HepG2 (cell line): ENCODE data around the gene ELAVL4. TPM values are rescaled to one million over a fixed set of nuclear protein-coding genes. Genes with fewer than 3 reads are reported as not detected.

Source experiments
- ATAC-seq: fragments of 200-7000 bp; cut with Tn5 transposase; 3 replicates; pipeline ENCODE4 v1.9.1; 2020; ENCODE audit warnings: mild to moderate bottlenecking, moderate library complexity
- BruUV-seq: library from RNA; stranded (reverse); fragments of 400-500 nt; replicated peaks from 2 replicates; lab custom pipeline; 2021; lab: Mats Ljungman, UMichigan
- CTCF ChIA-PET: fragments of 300-600 bp; formaldehyde crosslinking; extraction: SDS; loops from one replicate; lab custom pipeline; 2021; ENCODE audit warnings: low total read pairs, inconsistent platforms, low intra/inter-chr PET ratio; lab: Yijun Ruan, JAX
- POLR2A ChIA-PET: fragments of 350-600 bp; sonication (Branson Sonifier 250); formaldehyde crosslinking; loops from one replicate; lab custom pipeline; 2020; ENCODE audit warnings: antibody characterized with exemption, inconsistent platforms; lab: Yijun Ruan, JAX
- DNase-seq: peaks from one replicate; pipeline ENCODE4 v3.0.0-alpha.2; 2015; ENCODE audit warnings: low spot score
- FAIRE-seq: peaks from 3 replicates; lab custom pipeline; 2011; peaks lifted over from hg19 to GRCh38; lab: Jason Lieb, UNC
- H2AFZ ChIP-seq: one replicate; pipeline ENCODE4 v1.6.1; 2011; ENCODE audit warnings: low read length, inconsistent platforms
- H3K27ac ChIP-seq: fragments of 300-600 bp; 3 replicates; pipeline ENCODE4 v1.8.0; 2011; ENCODE audit warnings: mixed run types, mild to moderate bottlenecking, mixed read lengths, low read length, inconsistent platforms; ENCODE audit not compliant: insufficient read depth; ENCODE audit errors: extremely low read length
- H3K27me3 ChIP-seq, 2 experiments: fragments of 200-600 bp in 1 of 2; 2 replicates in 1 of 2; 3 replicates in 1 of 2; pipeline versions ENCODE4 v1.6.0 to v1.8.0; 2011; ENCODE audit warnings: low read length in 2 of 2, mild to moderate bottlenecking in 2 of 2, moderate library complexity in 2 of 2, inconsistent platforms in 1 of 2; ENCODE audit not compliant: insufficient read depth in 2 of 2, control insufficient read depth in 1 of 2
- H3K36me3 ChIP-seq, 2 experiments: fragments of 200-600 bp in 1 of 2; replicated peaks in 1 of 2; 2 replicates in 1 of 2; 3 replicates in 1 of 2; pipeline versions ENCODE4 v1.5.1 to v1.8.0; 2011; ENCODE audit warnings: low read length in 2 of 2, inconsistent platforms in 1 of 2; ENCODE audit not compliant: insufficient read depth in 2 of 2, control insufficient read depth in 1 of 2
- H3K4me1 ChIP-seq: 2 replicates; pipeline ENCODE4 v1.5.1; 2012; ENCODE audit warnings: low read length, inconsistent platforms; ENCODE audit not compliant: insufficient read depth
- H3K4me2 ChIP-seq: 2 replicates; pipeline ENCODE4 v1.6.0; 2011; ENCODE audit warnings: low read depth, low read length, inconsistent platforms
- H3K4me3 ChIP-seq, 3 experiments: fragments of 200-600 bp in 1 of 3; sonication (generic), shearing (Covaris generic) in 1 of 3; replicated peaks in 1 of 3; 2 replicates each; pipeline ENCODE4 v1.5.1; 2011 to 2016; ENCODE audit warnings: low read length in 3 of 3, inconsistent platforms in 2 of 3, low read depth in 2 of 3, mild to moderate bottlenecking in 2 of 3, control low read depth in 1 of 3, mixed read lengths in 1 of 3; ENCODE audit not compliant: insufficient read depth in 1 of 3
- H3K79me2 ChIP-seq: one replicate; pipeline ENCODE4 v1.6.1; 2011; ENCODE audit warnings: low read length, inconsistent platforms; ENCODE audit not compliant: insufficient read depth
- H3K9ac ChIP-seq: 2 replicates; pipeline ENCODE4 v1.6.0; 2011; ENCODE audit warnings: mild to moderate bottlenecking, low read depth, low read length, inconsistent platforms; ENCODE audit not compliant: insufficient read depth
- H3K9me3 ChIP-seq: 2 replicates; pipeline ENCODE4 v1.5.1; 2012; ENCODE audit warnings: mild to moderate bottlenecking, low read length
- H4K20me1 ChIP-seq: 2 replicates; pipeline ENCODE4 v1.6.0; 2011; ENCODE audit warnings: inconsistent platforms, mild to moderate bottlenecking, low read length, moderate library complexity; ENCODE audit not compliant: insufficient read depth
- ADNP ChIP-seq: sonication (generic); formaldehyde crosslinking; IDR thresholded peaks from 2 replicates; pipeline ENCODE4 v1.4.0; 2020; ENCODE audit warnings: missing genetic modification reagents
- FIP1L1 ChIP-seq: fragments of 200-400 bp; formaldehyde crosslinking; IDR thresholded peaks from 2 replicates; pipeline ENCODE4 v1.6.1; 2018; ENCODE audit warnings: low read depth, mild to moderate bottlenecking, low read length, moderate library complexity, borderline replicate concordance; ENCODE audit not compliant: insufficient read depth
- HMGXB4 ChIP-seq, 2 experiments: sonication (generic) in 1 of 2; formaldehyde crosslinking in 1 of 2; IDR thresholded peaks; 2 replicates each; pipeline versions ENCODE4 v1.4.0 to v1.6.1; 2018 to 2020; ENCODE audit warnings: missing genetic modification reagents in 2 of 2, borderline replicate concordance in 1 of 2, low read depth in 1 of 2, mild to moderate bottlenecking in 1 of 2, missing biosample characterization in 1 of 2
- PATZ1 ChIP-seq: sonication (generic); formaldehyde crosslinking; IDR thresholded peaks from 2 replicates; pipeline ENCODE4 v1.4.0; 2020; ENCODE audit warnings: missing genetic modification reagents
- PTBP1 ChIP-seq: fragments of 200-400 bp; formaldehyde crosslinking; IDR thresholded peaks from 2 replicates; pipeline ENCODE4 v1.6.1; 2018; ENCODE audit warnings: low read length, low read depth; ENCODE audit not compliant: poor library complexity, severe bottlenecking
- SIX1 ChIP-seq: sonication (generic); formaldehyde crosslinking; IDR thresholded peaks from 2 replicates; pipeline ENCODE4 v1.4.0; 2020; ENCODE audit warnings: missing genetic modification reagents, borderline replicate concordance
- SRSF4 ChIP-seq: fragments of 200-400 bp; formaldehyde crosslinking; IDR thresholded peaks from one replicate; pipeline ENCODE4 v1.6.1; 2018; ENCODE audit warnings: mild to moderate bottlenecking, low read depth, low read length, moderate library complexity; ENCODE audit not compliant: poor library complexity, severe bottlenecking
- TFAP4 ChIP-seq: sonication (generic); IDR thresholded peaks from 2 replicates; pipeline ENCODE4 v1.6.1; 2016; ENCODE audit warnings: low read depth, borderline replicate concordance
- UBTF ChIP-seq: sonication (generic); formaldehyde crosslinking; IDR thresholded peaks from 2 replicates; pipeline ENCODE4 v1.4.0; 2020; ENCODE audit warnings: mild to moderate bottlenecking, missing genetic modification reagents
- ZNF362 ChIP-seq: sonication (generic); formaldehyde crosslinking; IDR thresholded peaks from 2 replicates; pipeline ENCODE4 v1.4.0; 2020; ENCODE audit warnings: missing genetic modification reagents, mild to moderate bottlenecking, borderline replicate concordance
- WGBS: methylation state at CpG from one replicate; pipeline ENCODE4 v1.1.6; 2017; ENCODE audit warnings: low lambda C conversion rate; 5-methylcytosine and 5-hydroxymethylcytosine counted together
- in situ Hi-C: cut with HindIII; loops from 2 replicates; pipeline ENCODE4 v1.10.0; 2017; ENCODE audit warnings: low pct_unique_long_range_greater_than_20kb; ENCODE audit not compliant: extremely low pct_ligation_motif_present
- intact Hi-C: fragments of 100-400 bp; cut with micrococcal nuclease; formaldehyde crosslinking; loops from one replicate; pipeline ENCODE4 v1.10.0; 2022; ENCODE audit not compliant: unreplicated experiment
- polyA plus RNA-seq, 8 experiments: library from polyadenylated mRNA; depleted of rRNA in 3 of 8; stranded (reverse) in 7 of 8; unstranded in 1 of 8; fragments of >200 nt; fragmentation: Illumina TruSeq in 4 of 8; extraction: Trizol in 4 of 8; gene quantifications; 2 replicates each; pipeline versions ENCODE4 v1.2.1 to v1.2.3, GENCODE V29; 2011 to 2016; ENCODE audit warnings: low read depth in 4 of 8, missing spikeins in 1 of 8, mixed read lengths in 1 of 8; ENCODE audit not compliant: insufficient read depth in 1 of 8
- total RNA-seq, 5 experiments: library from RNA; depleted of rRNA; stranded (reverse); fragments of >200 nt; fragmentation: Illumina TruSeq; extraction: Trizol; gene quantifications; 2 replicates each; pipeline ENCODE4 v1.2.3, GENCODE V29; 2016; ENCODE audit warnings: low read depth in 1 of 5

Gene ELAVL4
- total and polyA plus RNA-seq, 2 of the 13 experiments (the other 11 are each of a cell fraction or from before 2014, with no cell fraction given) = not detected

GRCh38 chr1:50106095-50106761 lies 2.5 kb upstream of the ELAVL4 start:
- WGBS = 25% methylated on average over 12 of the region's 12 CpGs
- H3K36me3 ChIP-seq = no peaks in the 10 kb centered on the region
- no peaks in the 10 kb centered on the region for H3K4me1 ChIP-seq
- BruUV-seq = no TSS peak
- no peaks in the 10 kb centered on the region for H4K20me1 ChIP-seq
- no peaks in the 10 kb centered on the region for H3K79me2 ChIP-seq
- FAIRE-seq = no peak
- no peaks in the 10 kb centered on the region for H3K9me3 ChIP-seq
- no peak overlapping the region for H3K9ac ChIP-seq
- H2AFZ ChIP-seq = no peak overlapping the region
- ATAC-seq = no peak
- no peak overlapping the region for H3K4me2 ChIP-seq
- H3K27ac ChIP-seq = no peak overlapping the region
- no peak for TF ChIP-seq ZNF362 (CRISPR knock-in tag)
- no peak for TF ChIP-seq SIX1
- no peak for TF ChIP-seq TFAP4
- TF ChIP-seq UBTF = no peak
- TF ChIP-seq PATZ1 (CRISPR knock-in tag) = no peak
- TF ChIP-seq PTBP1 = no peak
- no peak for TF ChIP-seq FIP1L1
- no peak for TF ChIP-seq ADNP
- TF ChIP-seq SRSF4 = no peak
- TF ChIP-seq HMGXB4 (CRISPR knock-in tag; IDR thresholded peaks at IDR 0.05; ENCODE audit: borderline replicate concordance in 1 of 2, low read depth in 1 of 2) = no peak
- TF ChIP-seq, all 625 proteins: peak for 0
- ChIA-PET POLR2A (no interaction called here), CTCF (no interaction called here)
- H3K4me3 ChIP-seq = no peak overlapping the region
- DNase-seq = no peak
- in situ Hi-C loops (no loop called here), intact Hi-C loops (loop anchor here (10.0 kb wide), 1 partner anchor 169 kb away; no protein-coding TSS in a partner anchor)
- H3K27me3 ChIP-seq = peaks cover 0 to 13% of the 10 kb centered on the region in 2 experiments; a peak in 3 of 5 replicates
